ENCODE results near the gene HSF5.
A peak's percentile ranks its signal among the peaks of the same experiment; 100 is the strongest.

HSF5 gene

GRCh38 chr17:58375811-58376210, 112.4 kb downstream of the HSF5 start:
- no peaks in the 10 kb centered on the region for H3K9me3 ChIP-seq (ENCODE audit: insufficient read depth, low read depth, low read length)
- H3K4me3 ChIP-seq (ENCODE audit: low read depth, low read length): no peak overlapping the region
- no peak overlapping the region for H2AK5ac ChIP-seq (ENCODE audit: low read length)
- H3K4me1 ChIP-seq (ENCODE audit: control insufficient read depth in 1 of 2, insufficient read depth in 2 of 2, low read length in 2 of 2): peaks cover 25 to 36% of the 10 kb centered on the region in 2 experiments
- no peaks in the 10 kb centered on the region for H3K27me3 ChIP-seq (ENCODE audit: insufficient read depth, low read length)
- no peak overlapping the region for H2BK5ac ChIP-seq (ENCODE audit: low read depth, low read length, poor library complexity)
- H3K23ac ChIP-seq (ENCODE audit: low read length): no peak overlapping the region
- H3K4ac ChIP-seq (ENCODE audit: low read depth, low read length): no peak overlapping the region
- no CpG with 5 or more reads among the region's 2 CpGs for WGBS (ENCODE audit: extremely low coverage, insufficient coverage, insufficient read length)
- no peak overlapping the region for H3K9ac ChIP-seq (ENCODE audit: low read length)
- no peak overlapping the region for H4K8ac ChIP-seq (ENCODE audit: low read depth, low read length)
- H3K4me2 ChIP-seq (ENCODE audit: low read length): no peak overlapping the region
- no peak overlapping the region for H3K14ac ChIP-seq (ENCODE audit: low read length)
- H3K18ac ChIP-seq (ENCODE audit: low read length): no peak overlapping the region
- H4K91ac ChIP-seq (ENCODE audit: low read depth, low read length): no peak overlapping the region
- H3K27ac ChIP-seq (ENCODE audit: low read depth, low read length): peak overlapping the region; percentile 43
- H2BK120ac ChIP-seq (ENCODE audit: insufficient read depth, low read length, poor library complexity): no peak overlapping the region
- H3K79me1 ChIP-seq (ENCODE audit: low read length): peaks cover 8% of the 10 kb centered on the region
- no peaks in the 10 kb centered on the region for H3K79me2 ChIP-seq (ENCODE audit: control insufficient read depth, insufficient read depth, low read length, poor library complexity)
- no peak for DNase-seq
- no peak overlapping the region for H2AFZ ChIP-seq (ENCODE audit: insufficient read depth, low read length, poor library complexity)
- peak overlapping the region; percentile 9 for H2BK12ac ChIP-seq (ENCODE audit: low read length)
- no peaks in the 10 kb centered on the region for H3K36me3 ChIP-seq (ENCODE audit: control insufficient read depth in 1 of 2, insufficient read depth in 2 of 2, low read length in 2 of 2)
- no peak overlapping the region for H4K12ac ChIP-seq (ENCODE audit: low read depth, low read length)

- H3K4ac ChIP-seq (ENCODE audit: low read depth, low read length): no peak overlapping the region
- H3K18ac ChIP-seq (ENCODE audit: low read length): no peak overlapping the region
- no peak overlapping the region for H3K23ac ChIP-seq (ENCODE audit: low read length)
- H3K27me3 ChIP-seq (ENCODE audit: insufficient read depth, low read length): no peaks in the 10 kb centered on the region
- no peak overlapping the region for H3K14ac ChIP-seq (ENCODE audit: low read length)
- H2BK12ac ChIP-seq (ENCODE audit: low read length): no peak overlapping the region
- H2AK5ac ChIP-seq (ENCODE audit: low read length): no peak overlapping the region
- H4K12ac ChIP-seq (ENCODE audit: low read depth, low read length): no peak overlapping the region
- no peak overlapping the region for H2BK5ac ChIP-seq (ENCODE audit: low read depth, low read length, poor library complexity)
- H4K91ac ChIP-seq (ENCODE audit: low read depth, low read length): no peak overlapping the region
- WGBS (ENCODE audit: extremely low coverage, insufficient coverage, insufficient read length): no CpG with 5 or more reads among the region's 5 CpGs
- no peaks in the 10 kb centered on the region for H3K79me2 ChIP-seq (ENCODE audit: control insufficient read depth, insufficient read depth, low read length, poor library complexity)
- no peak overlapping the region for H3K4me2 ChIP-seq (ENCODE audit: low read length)
- H3K4me3 ChIP-seq (ENCODE audit: low read depth, low read length): no peak overlapping the region
- no peaks in the 10 kb centered on the region for H3K9me3 ChIP-seq (ENCODE audit: insufficient read depth, low read depth, low read length)
- no peaks in the 10 kb centered on the region for H3K36me3 ChIP-seq (ENCODE audit: control insufficient read depth in 1 of 2, insufficient read depth in 2 of 2, low read length in 2 of 2)
- H2BK120ac ChIP-seq (ENCODE audit: insufficient read depth, low read length, poor library complexity): no peak overlapping the region
- peaks cover 23 to 33% of the 10 kb centered on the region in 2 experiments for H3K4me1 ChIP-seq (ENCODE audit: control insufficient read depth in 1 of 2, insufficient read depth in 2 of 2, low read length in 2 of 2)
- DNase-seq: no peak
- H4K8ac ChIP-seq (ENCODE audit: low read depth, low read length): no peak overlapping the region
- no peak overlapping the region for H3K27ac ChIP-seq (ENCODE audit: low read depth, low read length)
- H3K79me1 ChIP-seq (ENCODE audit: low read length): peaks cover 8% of the 10 kb centered on the region
- no peak overlapping the region for H2AFZ ChIP-seq (ENCODE audit: insufficient read depth, low read length, poor library complexity)
- no peak overlapping the region for H3K9ac ChIP-seq (ENCODE audit: low read length)
Observed at GRCh38 chr17:58375256-58375655, 113.0 kb downstream of the HSF5 start.

- peaks cover 16 to 23% of the 10 kb centered on the region in 2 experiments for H3K4me1 ChIP-seq (ENCODE audit: control insufficient read depth in 1 of 2, insufficient read depth in 2 of 2, low read length in 2 of 2)
- no peak overlapping the region for H4K12ac ChIP-seq (ENCODE audit: low read depth, low read length)
- WGBS (ENCODE audit: extremely low coverage, insufficient coverage, insufficient read length): no CpG with 5 or more reads among the region's 1 CpG
- no peak for DNase-seq
- H3K36me3 ChIP-seq (ENCODE audit: control insufficient read depth in 1 of 2, insufficient read depth in 2 of 2, low read length in 2 of 2): no peaks in the 10 kb centered on the region
- no peak overlapping the region for H3K9ac ChIP-seq (ENCODE audit: low read length)
- no peaks in the 10 kb centered on the region for H3K27me3 ChIP-seq (ENCODE audit: insufficient read depth, low read length)
- no peak overlapping the region for H3K14ac ChIP-seq (ENCODE audit: low read length)
- H3K4ac ChIP-seq (ENCODE audit: low read depth, low read length): no peak overlapping the region
- H3K9me3 ChIP-seq (ENCODE audit: insufficient read depth, low read depth, low read length): no peaks in the 10 kb centered on the region
- no peak overlapping the region for H2BK12ac ChIP-seq (ENCODE audit: low read length)
- no peak overlapping the region for H3K23ac ChIP-seq (ENCODE audit: low read length)
- H3K27ac ChIP-seq (ENCODE audit: low read depth, low read length): no peak overlapping the region
- H3K18ac ChIP-seq (ENCODE audit: low read length): no peak overlapping the region
- H2AFZ ChIP-seq (ENCODE audit: insufficient read depth, low read length, poor library complexity): no peak overlapping the region
- H4K91ac ChIP-seq (ENCODE audit: low read depth, low read length): no peak overlapping the region
- H4K8ac ChIP-seq (ENCODE audit: low read depth, low read length): no peak overlapping the region
- no peak overlapping the region for H3K4me3 ChIP-seq (ENCODE audit: low read depth, low read length)
- no peak overlapping the region for H2BK5ac ChIP-seq (ENCODE audit: low read depth, low read length, poor library complexity)
- no peak overlapping the region for H2AK5ac ChIP-seq (ENCODE audit: low read length)
- peaks cover 8% of the 10 kb centered on the region for H3K79me1 ChIP-seq (ENCODE audit: low read length)
- H3K4me2 ChIP-seq (ENCODE audit: low read length): no peak overlapping the region
- H2BK120ac ChIP-seq (ENCODE audit: insufficient read depth, low read length, poor library complexity): no peak overlapping the region
- no peaks in the 10 kb centered on the region for H3K79me2 ChIP-seq (ENCODE audit: control insufficient read depth, insufficient read depth, low read length, poor library complexity)
Observed at GRCh38 chr17:58373923-58374322, 114.3 kb downstream of the HSF5 start.

GRCh38 chr17:58373003-58373402, 115.2 kb downstream of the HSF5 start:
- no peak overlapping the region for H3K4me2 ChIP-seq (ENCODE audit: low read length)
- no peak overlapping the region for H4K12ac ChIP-seq (ENCODE audit: low read depth, low read length)
- H3K36me3 ChIP-seq (ENCODE audit: control insufficient read depth in 1 of 2, insufficient read depth in 2 of 2, low read length in 2 of 2): no peaks in the 10 kb centered on the region
- H3K23ac ChIP-seq (ENCODE audit: low read length): no peak overlapping the region
- H3K14ac ChIP-seq (ENCODE audit: low read length): no peak overlapping the region
- H3K27me3 ChIP-seq (ENCODE audit: insufficient read depth, low read length): no peaks in the 10 kb centered on the region
- no CpG with 5 or more reads among the region's 5 CpGs for whole genome bisulfite sequencing (ENCODE audit: extremely low coverage, insufficient coverage, insufficient read length)
- no peak overlapping the region for H3K9ac ChIP-seq (ENCODE audit: low read length)
- H2BK12ac ChIP-seq (ENCODE audit: low read length): no peak overlapping the region
- no peak overlapping the region for H2AK5ac ChIP-seq (ENCODE audit: low read length)
- no peak overlapping the region for H3K4ac ChIP-seq (ENCODE audit: low read depth, low read length)
- H3K18ac ChIP-seq (ENCODE audit: low read length): no peak overlapping the region
- H3K79me2 ChIP-seq (ENCODE audit: control insufficient read depth, insufficient read depth, low read length, poor library complexity): no peaks in the 10 kb centered on the region
- no peak overlapping the region for H4K91ac ChIP-seq (ENCODE audit: low read depth, low read length)
- H2BK120ac ChIP-seq (ENCODE audit: insufficient read depth, low read length, poor library complexity): no peak overlapping the region
- no peak for DNase-seq
- H3K4me1 ChIP-seq (ENCODE audit: control insufficient read depth in 1 of 2, insufficient read depth in 2 of 2, low read length in 2 of 2): peaks cover 15 to 22% of the 10 kb centered on the region in 2 experiments
- no peak overlapping the region for H2BK5ac ChIP-seq (ENCODE audit: low read depth, low read length, poor library complexity)
- H4K8ac ChIP-seq (ENCODE audit: low read depth, low read length): no peak overlapping the region
- peaks cover 8% of the 10 kb centered on the region for H3K79me1 ChIP-seq (ENCODE audit: low read length)
- no peak overlapping the region for H2AFZ ChIP-seq (ENCODE audit: insufficient read depth, low read length, poor library complexity)
- H3K9me3 ChIP-seq (ENCODE audit: insufficient read depth, low read depth, low read length): no peaks in the 10 kb centered on the region
- no peak overlapping the region for H3K27ac ChIP-seq (ENCODE audit: low read depth, low read length)
- no peak overlapping the region for H3K4me3 ChIP-seq (ENCODE audit: low read depth, low read length)

Data from trophoblast cell (in vitro differentiated cells and primary cell).